Skin of body (tissue), 2 donors: Measurements from ENCODE around the gene SIRPA. TPM values are rescaled to one million over a fixed set of nuclear protein-coding genes. Genes with fewer than 3 reads are reported as not detected.

ENCODE experiments used
- DNase-seq: peaks from one replicate; lab custom pipeline; 2025; lab: John Stamatoyannopoulos, UW
- total RNA-seq: library from RNA; depleted of rRNA; stranded (reverse); fragments of >200 nt; gene quantifications from one replicate; pipeline ENCODE4 v1.2.3, GENCODE V29; 2014

SIRPA gene
- total RNA-seq, 1 donor from 2014 or later, result 16.4 TPM

DNA sequence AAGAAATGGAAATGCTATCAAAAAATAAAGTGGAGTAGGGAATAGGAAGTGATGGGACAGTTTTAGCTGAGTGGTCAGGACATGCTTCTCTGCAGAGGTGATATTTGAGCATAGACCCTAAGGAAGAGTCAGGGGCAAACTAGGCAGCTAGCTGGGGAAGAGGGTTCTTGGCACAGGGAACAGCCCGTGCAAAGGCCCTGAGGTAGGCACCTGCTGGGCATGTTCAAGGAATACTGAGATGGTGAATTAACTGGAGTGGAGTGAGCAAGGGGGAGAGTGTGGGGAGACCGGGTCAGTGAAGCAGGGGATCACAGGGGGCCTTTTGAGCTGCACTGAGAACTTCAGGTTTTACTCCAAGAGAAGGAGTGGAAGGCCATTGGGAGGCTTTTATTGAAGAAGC, 7.5 kb upstream of the SIRPA start:
- no peak for DNase-seq

DNA sequence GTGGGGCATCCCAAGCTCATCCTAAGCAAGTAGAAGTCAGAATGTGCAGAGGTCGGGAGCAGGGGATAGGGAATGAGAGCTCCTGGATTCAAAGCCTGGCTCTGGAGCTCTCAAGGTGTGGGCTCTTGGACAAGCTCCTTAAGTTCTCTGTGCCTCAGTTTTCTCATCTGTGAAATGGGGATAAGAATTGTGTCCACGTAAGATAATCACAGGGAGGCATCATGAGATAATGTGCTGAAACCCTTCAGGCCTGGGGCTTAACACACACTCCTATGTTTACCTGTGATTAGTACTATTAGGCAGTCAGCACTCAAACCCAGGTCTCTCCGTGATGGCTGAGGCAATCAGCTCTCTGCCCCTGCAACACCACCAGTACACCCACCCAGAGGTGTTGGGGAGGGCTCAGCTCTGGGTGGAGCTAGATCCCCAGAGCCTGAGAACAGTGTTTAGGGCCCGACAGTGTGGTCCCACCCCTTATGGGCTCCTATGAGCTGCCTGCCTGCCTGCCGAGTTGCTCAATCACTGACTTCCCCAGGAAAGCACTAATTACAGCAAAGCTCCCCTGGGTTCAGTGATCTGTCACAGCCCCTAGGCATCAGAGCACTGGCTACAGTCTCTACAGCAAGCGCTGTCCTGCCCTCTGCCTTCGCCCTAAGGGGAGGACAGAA, 6.3 kb upstream of the SIRPA start:
- no peak for DNase-seq

- no peak for DNase-seq
Measured at GRCh38 chr20:1890469-1891262, 4.5 kb upstream of the SIRPA start.

DNA sequence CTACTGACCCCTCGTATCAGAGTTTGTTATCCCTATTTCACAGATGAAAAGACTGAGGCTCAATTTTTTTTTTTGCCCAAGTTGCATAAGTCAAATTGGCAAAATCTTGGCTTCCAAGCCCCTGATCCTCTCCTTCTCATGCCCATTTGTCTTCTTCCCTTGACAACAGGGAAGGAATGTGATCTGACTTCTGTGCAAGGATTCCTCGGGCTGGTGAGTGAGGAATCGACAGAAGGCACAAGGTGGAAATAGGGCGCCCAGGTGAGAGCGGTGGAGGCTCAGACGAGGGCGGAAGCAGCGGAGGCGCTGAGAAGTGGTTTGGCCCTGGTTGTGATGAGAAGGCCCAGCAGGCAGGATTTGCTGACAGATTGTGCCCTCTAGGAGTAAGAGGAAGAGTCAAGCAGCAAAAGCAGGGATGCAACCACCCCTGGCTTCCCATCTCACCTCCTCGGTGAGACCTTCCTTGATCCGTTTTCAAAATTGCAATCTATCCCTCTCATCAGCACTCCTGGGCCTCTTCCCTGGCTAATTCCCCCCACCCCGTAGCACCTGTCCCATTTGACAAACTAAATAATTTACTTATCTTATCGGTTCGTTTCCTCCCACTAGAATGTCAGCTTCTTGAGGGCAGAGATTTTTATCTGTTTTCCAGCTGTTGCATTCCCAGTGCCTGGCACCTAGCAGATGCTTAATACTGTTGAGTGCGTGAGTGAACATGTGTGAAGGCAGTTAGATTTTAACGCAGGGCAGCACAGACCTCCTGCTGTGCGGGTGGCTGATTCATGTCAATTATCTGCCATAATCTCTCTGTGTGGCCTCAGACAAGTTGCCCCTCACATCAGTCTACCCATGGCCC, 3.7 kb upstream of the SIRPA start:
- DNase-seq, result no peak

- DNase-seq, result no peak
Measured at GRCh38 chr20:1892119-1892385, 3.2 kb upstream of the SIRPA start.

- peak; percentile 19 for DNase-seq
Measured at GRCh38 chr20:1893721-1894470, 1.3 kb upstream of the SIRPA start.

- no peak for DNase-seq
Measured at GRCh38 chr20:1894471-1894950, 696 bp upstream of the SIRPA start.

GRCh38 chr20:1895674-1896483, 672 bp downstream of the SIRPA start:
- no peak for DNase-seq

- no peak for DNase-seq
Measured at GRCh38 chr20:1896484-1897258, 1.5 kb downstream of the SIRPA start.

DNA sequence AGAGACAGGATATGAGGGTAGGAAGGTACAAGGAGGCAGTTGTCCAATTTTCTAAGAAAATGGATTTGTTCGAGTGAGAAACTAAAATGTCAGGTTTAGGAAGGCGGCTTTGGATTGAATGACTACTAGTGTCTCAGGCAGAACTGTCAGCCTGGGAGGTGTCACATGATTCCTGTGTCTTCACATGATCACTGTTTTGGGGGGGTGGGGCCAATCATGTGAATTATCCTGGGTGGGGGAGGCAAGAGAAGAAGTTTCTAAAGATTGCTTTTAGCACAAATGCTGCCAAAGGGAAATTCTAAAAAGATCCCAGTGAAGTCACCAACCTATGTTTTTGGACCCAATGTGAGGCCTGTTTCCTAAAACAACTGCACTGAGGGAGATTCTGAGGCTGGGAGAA, 2.3 kb downstream of the SIRPA start:
- no peak for DNase-seq

DNA sequence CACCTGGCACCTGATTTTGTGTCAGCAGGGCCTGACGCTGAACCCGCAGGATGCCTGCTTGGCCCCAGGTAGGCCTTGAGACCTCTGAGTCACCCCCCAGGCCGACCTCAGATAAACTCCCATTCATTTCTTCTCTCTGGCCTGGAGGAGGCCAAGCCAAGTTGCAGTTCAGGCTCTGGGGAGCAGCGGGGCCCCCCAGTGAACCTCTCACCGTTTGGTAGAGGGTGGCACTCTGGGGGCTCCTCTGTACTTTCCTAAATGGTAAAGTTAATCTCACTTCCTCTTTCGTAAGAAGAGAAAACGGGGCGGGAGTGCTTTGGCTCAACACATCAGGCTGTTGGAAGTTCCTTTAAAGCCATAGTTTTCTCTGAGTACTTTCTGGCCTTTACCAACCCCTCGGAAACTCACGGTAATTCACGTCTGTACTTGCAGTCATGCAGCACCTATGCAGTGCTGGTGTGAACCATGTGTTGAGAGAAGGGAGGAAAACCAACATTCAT, 2.8 kb downstream of the SIRPA start:
- no peak for DNase-seq

DNA sequence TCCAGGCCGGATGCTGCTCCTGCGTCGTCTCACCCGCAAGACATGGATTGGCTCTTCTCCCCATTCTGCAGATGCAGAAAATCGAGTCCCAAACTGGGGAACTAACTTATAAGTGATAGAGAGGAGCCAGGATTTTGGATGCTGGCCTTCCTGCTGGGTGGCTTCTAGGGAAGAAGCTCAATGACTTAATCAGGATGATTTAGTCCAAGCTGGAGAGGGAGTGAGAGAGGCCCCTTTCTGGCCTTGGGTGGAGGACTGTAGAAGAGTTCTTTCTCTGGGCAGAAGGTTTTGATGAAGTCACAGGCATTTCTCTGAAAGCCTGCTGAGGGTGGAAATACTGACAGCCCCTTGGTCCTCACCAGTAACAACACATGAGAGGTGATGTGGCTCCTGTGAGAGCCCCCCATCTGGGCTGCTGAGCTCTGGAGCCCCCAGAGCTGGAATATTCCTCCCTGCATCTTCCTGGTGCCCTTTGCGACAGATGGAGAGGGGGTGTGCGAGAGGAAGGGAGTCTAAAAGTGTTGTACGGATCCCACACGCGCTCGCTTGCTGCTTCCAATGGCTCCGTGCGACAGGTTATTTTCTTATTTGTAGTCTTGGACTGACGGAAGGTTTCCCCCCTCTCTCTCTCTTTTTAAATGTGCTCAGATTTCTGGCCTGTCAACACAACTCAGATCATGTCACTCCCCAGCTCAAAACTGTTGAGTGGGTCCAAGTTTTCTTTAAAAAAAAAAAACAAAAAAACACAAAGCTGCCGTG, 3.5 kb downstream of the SIRPA start:
- peak; percentile 39 for DNase-seq

DNA sequence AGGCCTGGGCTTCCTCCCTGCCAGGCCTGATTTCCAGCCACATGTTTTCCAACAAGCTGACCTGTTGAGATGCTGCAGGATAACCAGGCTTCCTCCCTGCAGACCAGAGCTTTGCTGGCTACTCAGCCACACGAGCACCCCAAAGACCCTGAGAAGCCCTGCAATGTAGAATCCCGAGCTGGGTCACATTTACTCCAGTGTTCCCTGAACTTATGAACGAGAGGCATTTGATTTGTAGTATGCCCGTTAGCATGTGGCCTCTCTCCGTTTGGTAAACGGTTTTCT, 4.0 kb downstream of the SIRPA start:
- no peak for DNase-seq

DNA sequence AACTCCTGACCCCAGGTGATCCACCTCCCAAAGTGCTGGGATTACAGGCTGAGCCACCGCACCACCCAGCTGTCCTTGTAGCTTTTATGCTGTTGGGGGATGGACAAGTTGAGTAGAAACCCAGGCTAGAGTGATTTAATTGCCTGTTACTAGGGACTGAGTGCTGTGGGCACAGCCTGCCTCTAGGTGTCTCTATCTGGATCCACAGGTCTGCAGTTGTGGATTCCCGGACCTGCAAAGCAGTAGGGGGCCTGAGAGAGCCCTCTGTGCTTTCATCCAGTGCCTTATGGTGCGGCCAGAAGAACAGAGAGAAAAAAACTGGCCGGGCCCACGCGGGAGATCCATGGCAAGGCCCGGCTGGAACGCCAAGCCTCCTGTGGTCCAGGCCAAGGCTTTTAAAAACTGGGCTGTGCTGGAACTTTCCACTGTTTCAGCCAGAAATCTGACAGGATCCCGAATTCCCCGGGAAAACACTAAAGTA, 5.2 kb downstream of the SIRPA start:
- peak; percentile 54 for DNase-seq

DNA sequence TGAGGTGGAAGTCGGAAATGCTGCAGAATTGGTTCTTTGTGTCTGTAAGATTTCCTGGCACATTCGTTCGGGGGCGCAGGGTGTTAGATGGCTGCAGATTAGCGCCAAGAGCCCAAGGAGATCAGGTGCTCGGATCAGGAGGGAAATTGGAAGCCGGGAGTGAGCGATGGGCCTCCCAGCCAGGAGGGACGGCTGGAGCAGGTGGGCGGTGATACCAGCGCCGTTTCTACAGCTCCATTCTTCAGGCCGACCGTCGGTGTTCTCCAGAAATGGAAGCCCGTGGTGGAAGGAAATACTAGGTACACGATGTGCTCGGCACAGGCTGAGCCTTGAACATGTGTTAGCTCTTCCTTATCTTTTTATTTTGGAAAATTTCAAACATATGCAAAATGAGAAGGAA, 6.5 kb downstream of the SIRPA start:
- no peak for DNase-seq

- no peak for DNase-seq
Measured at GRCh38 chr20:1902188-1902587, 7.0 kb downstream of the SIRPA start.

- DNase-seq, result no peak
Measured at GRCh38 chr20:1904135-1904534, 8.9 kb downstream of the SIRPA start.

DNA sequence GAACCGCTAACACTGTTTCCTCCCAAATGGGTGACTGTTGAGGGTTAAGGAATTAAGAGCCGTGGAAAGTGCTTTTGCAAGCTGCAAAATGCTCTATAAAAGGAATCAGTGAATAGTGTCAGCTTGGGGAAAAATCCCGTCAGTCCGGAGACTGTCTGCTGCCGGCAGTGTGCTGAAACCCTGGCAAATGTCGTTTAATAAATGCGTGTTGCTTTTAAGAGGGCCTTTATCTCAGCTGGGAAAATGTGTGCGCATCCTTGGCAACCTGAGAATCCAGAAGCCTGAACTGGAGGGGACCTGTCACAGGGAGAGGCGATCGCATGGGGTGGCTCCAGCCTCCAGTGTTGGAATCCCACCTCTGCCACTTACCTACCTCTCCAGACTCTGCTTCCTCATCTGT, 9.8 kb downstream of the SIRPA start:
- DNase-seq, result no peak

DNA sequence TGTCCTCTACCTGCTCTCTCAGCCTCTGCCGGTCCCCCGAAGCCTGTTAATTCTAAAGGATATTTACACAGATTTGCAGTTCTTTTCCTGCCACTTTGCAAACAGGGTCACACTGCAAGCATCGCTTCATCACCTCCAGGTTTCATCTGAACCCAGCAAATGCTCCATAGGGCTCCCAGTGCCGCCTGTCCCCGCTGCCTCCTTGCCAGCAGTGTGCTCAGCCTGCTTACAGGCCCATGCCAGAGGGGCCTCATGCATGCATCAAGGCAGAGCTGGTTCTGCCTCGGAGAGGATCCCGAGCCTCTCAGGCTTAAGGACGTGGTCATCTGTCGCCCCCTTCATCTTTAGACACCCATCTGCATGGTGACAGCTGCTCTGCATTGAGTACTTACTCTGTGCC, 10.5 kb downstream of the SIRPA start:
- no peak for DNase-seq
